HG02973 (cell line): ENCODE results near the gene FBXO44.

Source experiments
- ATAC-seq: cut with Tn5 transposase; IDR thresholded peaks from one replicate; pipeline ENCODE4 v1.9.1; 2021; ENCODE audit warnings: moderate library complexity; ENCODE audit not compliant: unreplicated experiment

Gene FBXO44

DNA sequence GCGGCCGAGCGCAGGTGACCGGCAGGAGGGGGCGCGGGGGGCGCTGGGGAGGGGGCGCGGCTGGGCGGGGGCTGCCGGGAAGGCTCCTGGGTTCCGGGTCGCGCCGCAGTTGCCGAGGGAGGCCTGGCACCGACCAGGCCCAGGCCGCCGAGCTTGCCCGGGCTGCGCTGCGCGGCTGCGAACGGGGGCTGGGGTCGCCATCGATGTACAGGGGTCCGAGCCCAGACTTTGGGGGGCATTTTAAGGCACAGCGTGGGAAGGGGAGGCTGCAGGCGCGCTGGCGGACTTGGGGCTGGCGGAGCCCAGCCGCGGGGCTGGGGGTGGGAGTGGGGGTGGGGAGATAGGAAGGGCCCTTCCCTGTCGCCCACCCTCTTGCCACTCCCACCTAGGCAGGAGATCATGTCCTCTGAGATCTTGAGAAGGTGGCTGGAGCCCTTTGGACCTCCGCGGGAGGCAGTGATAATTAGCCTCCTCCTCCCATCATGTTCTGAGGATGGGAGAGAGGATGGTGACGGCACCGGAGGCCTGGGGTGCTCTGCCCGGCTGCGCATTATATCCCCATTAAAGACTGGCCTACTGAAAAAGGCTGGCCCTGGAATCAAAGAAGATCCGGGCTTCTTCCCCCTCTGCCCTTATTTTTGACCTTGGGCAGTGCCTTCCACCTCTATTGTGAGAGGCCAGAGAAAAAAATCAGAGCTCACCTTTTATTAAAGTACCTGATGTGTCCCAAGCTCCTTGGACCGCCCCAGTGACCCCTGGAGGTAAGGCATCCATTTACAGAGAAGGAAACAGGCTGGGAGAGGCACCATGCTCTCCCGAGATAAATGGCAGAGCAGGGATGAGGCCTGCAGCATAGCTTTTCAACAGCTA, 497 bp downstream of the FBXO44 start:
- ATAC-seq: no peak

DNA sequence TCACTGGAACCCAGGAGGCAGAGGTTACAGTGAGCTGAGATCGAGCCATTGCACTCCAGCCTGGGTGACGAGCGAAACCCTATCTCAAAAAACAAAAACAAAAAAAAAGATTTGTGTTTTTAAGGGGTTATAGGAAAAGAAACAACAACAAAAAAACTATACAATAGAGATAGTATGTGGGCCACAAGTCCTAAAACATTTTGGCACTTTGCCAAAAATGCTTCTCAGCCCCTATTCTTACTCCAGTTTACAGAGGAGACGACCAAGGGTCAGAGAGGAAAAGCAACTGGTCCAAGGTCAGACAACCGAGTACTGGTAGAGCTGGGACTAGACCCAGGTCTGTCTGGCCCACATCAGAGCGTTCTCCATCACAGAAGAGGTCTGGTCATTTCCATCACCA, 3.0 kb downstream of the FBXO44 start:
- ATAC-seq: no peak

DNA sequence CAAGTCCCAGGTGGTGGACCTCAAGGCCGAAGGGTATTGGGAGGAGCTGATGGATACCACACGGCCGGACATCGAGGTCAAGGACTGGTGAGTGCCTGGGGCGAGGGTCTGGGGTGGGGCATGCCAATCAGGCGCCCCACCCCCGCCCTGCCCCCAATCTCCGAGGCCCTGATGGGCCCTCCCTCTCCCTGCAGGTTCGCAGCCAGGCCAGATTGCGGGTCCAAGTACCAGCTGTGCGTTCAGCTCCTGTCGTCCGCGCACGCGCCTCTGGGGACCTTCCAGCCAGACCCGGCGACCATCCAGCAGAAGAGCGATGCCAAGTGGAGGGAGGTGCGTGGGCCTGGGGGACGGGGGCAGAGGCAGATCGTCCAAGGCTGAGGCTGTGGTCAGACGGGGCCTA, 3.9 kb downstream of the FBXO44 start:
- no peak for ATAC-seq

DNA sequence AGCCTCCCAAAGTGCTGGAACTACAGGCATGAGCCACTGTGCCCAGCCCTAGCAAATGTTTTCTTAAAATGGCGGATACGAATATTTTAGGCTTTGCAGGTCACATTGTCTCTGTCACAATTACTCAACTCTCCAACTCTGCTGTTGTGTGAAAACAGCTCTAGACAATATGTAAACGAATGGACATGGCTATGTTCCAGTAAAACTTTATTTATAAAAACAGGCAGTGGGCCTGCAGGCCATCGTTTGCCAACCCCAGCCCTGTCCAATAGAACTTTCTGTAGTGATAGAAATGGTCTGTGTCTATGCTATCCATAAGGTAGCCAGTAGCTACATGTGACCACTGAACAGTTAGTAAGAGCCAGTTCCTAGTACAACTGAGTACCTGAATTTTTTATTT, 5.1 kb downstream of the FBXO44 start:
- no peak for ATAC-seq

DNA sequence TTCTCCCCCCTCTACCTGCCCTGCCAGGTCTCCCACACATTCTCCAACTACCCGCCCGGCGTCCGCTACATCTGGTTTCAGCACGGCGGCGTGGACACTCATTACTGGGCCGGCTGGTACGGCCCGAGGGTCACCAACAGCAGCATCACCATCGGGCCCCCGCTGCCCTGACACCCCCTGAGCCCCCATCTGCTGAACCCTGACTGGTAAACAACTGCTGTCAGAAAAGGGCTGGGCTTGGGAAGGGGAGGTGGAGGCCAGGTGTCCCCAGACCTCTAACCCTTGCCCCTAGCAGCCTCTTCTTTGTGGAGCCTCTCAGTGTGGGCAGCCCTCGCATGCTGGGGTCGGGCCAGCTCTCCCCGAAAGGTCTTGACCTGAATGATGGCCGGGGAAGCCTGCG, 6.4 kb downstream of the FBXO44 start:
- no peak for ATAC-seq

DNA sequence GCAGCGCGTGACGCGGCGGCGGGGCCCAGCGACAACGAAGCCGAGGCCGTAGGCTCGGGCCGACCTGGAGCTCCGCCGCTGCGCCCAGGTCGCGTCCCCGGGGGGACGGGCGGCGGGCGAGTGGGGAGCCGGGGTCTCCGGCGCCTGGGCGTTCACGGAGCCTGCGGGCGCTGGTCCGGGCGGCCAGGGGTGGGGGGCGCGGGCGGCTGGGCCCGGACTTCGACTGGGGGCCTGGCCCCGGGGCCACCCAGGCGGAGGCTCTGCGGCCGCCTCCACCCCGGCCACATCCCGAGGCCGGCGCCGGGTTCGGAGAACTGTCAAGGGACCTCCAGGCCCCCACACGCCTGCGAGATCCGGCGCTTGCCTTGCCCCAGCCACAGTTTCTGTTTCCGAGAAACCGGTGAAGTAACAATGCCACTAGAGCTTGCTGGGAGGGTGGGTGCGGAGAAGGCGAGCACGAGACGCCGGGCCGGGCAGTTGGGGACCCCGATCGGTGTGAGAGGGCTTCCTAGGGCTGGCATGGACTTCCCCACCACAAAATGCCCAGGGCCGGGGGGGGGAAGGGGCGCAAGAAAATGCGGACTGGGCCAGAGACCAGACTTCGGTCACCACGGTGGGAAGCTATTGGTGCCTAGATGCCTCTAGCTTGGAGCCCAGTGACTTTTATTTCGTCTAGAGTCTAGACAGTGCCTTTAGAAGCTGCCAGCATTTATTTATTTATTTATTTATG, 9.8 kb downstream of the FBXO44 start:
- ATAC-seq: peak; percentile 46

DNA sequence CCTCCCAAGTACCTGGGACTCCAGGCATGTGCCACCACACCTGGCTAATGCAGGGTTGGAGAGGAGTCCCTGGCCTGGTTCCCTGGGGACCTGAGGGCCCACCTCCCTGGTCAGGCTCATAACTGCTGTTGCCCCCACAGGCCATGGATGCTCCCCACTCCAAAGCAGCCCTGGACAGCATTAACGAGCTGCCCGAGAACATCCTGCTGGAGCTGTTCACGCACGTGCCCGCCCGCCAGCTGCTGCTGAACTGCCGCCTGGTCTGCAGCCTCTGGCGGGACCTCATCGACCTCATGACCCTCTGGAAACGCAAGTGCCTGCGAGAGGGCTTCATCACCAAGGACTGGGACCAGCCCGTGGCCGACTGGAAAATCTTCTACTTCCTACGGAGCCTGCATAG, 13.8 kb downstream of the FBXO44 start:
- ATAC-seq: no peak

DNA sequence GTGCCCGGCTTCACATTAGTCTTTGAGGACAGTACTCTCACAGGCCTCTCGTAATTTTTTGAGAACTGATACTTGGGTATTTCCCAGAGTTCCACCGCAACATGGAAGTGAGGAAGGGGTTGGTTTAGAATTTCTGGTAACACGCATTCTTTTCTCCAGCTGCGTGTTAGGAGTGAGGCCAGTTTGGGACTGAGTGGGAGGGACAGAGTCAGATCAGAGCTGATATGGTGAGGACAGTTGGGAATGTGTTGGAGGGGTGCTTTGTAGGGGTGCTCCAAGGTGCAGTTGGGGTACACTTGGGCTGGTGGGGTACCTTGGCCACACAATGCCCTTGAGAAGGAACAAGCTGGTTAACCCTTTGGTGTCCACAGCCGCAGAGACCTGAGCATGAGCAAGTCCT, 16.1 kb downstream of the FBXO44 start:
- ATAC-seq: no peak

DNA sequence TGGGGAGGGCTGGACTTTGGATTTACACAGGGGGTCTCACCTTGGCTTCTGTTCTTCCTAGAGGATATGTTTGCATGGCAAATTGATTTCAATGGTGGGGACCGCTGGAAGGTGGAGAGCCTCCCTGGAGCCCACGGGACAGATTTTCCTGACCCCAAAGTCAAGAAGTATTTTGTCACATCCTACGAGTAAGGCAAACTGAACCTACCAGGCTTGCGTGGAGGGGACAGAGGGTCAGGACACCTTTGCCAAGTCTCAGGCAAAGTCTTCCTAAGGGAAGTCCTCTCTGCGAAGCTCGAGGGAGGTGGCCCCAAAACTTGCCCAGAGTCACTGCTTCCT, 16.5 kb downstream of the FBXO44 start:
- ATAC-seq: no peak

DNA sequence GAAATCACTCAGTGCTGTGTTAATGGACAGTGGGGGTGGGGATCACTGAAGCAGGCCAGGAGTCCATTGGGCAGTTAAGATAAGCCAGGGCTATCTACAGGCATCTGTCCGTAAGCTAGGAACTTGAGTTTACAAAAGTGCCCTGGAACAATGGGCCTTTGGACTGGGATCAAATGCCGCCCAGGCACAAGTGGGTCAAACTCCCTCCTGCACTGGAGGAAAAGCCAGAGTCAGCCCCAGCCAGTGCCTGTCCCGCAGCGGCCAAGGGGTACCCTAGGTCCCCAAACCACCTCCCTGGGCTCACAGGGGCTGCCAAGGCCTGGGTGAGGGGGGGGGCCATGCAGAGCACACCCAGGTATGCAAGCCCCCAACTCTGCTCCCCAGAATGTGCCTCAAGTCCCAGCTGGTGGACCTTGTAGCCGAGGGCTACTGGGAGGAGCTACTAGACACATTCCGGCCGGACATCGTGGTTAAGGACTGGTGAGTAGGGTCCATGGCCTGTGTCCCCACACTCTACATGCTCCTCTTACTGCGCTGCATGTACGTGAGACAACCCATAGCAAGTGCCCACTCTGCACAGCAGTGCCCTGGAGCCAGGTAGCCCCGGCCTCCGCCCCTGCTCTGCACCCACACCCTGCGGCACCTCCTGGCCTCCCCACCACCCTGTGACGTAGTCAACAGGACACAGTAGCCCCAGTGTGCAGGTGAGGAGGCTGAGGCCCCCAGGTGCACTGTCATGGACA, 17.0 kb downstream of the FBXO44 start:
- ATAC-seq: no peak

DNA sequence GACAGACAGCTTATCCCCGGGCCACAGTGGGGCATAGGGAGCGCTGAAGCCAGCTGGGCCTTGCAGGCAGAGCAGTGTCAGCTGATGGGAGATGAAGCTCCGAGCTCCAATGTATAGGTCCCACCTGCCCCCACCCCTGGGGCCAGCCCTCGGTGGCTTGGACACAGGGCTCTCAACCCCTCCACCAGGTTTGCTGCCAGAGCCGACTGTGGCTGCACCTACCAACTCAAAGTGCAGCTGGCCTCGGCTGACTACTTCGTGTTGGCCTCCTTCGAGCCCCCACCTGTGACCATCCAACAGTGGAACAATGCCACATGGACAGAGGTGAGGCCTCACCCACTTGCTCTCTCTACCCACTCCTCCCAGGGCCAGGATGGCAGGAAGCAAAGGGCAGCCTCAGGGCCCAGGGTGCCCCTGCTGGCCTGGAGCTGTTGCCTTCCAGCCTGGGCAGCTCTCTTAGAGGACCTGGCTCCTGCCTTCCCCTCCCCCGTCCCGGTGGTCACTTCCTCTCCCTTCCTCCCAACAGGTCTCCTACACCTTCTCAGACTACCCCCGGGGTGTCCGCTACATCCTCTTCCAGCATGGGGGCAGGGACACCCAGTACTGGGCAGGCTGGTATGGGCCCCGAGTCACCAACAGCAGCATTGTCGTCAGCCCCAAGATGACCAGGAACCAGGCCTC, 18.6 kb downstream of the FBXO44 start:
- no peak for ATAC-seq

DNA sequence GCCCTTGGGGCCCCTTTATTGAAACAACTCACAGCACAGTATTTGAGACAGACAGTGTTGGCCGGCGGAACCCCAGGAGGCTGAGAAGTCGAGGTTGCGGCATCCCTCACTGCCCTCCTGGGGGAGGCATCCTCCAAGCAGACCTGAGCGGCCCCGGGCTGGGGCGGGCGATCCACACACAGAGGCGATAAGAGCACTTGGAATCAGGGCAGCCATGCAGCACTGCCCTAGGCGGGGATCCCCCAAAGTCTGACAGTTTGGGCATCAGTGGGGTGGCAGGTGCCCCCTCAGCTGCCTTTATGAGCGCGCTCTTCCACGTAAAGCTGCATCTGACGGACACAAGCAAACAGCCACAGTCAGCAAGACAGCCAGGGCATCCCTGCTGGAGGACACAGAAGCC, 19.8 kb downstream of the FBXO44 start:
- ATAC-seq: no peak

DNA sequence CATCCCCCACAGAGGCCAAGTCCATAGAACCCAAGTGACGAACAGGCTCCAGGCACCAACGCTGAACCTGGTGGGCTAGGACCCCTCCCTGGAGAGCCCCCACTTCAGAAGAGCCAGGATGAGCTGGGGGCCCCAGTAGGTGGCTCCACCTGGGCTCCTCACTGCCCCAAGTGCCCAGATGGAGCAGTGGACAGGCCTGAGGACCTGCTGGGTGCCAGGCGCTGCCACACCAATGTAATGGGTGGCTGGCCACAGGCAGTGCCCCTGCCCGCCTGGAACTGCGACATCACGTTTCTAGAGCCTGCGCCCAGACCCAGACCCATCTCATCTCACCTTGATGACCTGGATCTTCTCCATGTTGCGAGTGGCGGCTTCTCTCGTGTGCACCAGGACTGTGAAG, 20.6 kb downstream of the FBXO44 start:
- no peak for ATAC-seq

DNA sequence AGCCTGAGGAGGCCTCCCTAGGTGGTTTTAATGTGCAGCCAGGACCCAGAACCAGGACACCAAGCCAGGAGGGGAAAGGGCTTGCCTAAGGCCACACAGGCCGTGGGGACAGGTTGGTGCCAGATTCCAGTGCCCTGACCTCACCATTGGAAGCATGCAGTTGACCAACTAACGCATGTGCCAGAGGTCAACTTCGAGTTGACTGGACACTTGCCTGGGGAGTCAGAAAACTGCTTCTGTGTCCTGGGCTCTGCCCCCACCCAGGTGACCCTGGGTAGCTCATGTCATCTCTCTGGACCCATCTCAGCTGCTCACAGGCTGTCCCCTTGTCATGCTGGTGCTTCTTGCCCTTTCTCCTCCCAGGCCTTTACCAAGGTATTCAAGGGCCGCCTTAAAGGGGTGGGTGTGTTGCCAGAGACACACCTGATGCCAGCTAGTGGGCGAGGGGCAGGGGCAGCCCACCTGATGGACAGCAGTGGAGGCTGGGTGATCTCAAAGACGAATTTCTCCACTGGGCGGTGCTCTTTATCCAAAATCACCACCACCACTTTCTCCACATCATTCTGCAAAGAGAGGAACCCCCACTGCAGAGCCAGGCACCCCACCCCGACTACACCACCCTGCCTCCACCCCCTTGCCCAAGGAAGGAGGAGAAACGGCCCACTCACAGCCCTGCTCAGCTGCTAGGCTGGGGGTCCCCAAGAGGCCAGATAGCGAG, 21.9 kb downstream of the FBXO44 start:
- no peak for ATAC-seq

DNA sequence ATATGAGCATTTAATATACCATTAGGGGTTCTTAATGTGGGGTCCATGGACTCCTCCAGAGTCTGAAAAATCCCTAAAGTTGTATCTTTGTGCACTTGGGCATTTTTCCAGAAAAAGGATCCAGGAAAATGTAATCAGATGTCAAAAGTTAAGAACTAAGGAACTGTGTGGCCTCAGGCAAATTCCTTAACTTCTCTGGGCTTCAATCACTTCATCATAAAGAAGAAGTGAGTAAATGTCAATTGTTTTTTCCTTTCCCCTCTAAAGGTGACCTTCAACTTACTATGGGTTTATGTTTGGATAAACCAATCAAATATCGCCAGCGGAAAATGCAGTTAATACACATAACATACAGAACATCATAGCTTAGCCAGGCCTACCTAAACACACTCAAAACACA, 23.8 kb downstream of the FBXO44 start:
- no peak for ATAC-seq

DNA sequence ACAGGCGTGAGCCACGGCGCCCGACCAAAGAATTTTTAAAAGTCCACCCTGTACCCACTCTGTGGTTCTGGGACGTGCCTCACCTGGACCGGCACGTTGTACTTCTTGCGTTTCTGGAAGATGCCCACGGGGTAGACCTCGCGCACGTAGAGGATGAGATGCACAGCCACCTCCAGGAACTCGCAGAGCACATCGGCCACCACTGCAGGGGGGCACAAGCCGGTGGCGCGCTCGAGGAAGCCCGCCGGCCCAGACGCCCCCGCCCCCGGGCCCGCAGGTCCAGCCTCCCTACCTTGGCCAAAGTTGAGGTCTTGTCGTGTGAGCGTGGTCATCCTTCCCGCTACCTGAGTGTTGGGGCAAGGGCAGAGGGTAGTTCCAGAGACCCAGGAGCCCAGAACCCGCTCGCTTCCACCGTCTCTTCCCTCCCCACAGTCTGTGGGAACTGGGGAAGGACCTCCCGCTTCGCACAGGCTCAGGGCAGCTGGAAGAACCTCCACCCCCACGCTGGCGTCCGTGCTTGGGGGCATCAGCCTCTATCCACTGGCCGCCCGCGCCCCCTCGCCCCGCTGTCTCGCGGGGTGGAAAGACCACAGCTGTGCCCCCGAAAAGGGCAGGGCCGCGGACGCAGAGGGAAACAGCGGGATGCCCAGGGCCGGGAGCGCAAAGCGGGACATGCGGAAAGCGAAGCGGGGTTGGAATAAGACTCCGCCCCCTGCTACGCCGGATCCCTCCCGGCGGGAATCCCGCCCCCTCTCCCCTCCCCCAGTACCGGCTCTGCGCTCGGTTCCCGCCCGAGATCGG, 25.8 kb downstream of the FBXO44 start:
- peak; percentile 24 for ATAC-seq

DNA sequence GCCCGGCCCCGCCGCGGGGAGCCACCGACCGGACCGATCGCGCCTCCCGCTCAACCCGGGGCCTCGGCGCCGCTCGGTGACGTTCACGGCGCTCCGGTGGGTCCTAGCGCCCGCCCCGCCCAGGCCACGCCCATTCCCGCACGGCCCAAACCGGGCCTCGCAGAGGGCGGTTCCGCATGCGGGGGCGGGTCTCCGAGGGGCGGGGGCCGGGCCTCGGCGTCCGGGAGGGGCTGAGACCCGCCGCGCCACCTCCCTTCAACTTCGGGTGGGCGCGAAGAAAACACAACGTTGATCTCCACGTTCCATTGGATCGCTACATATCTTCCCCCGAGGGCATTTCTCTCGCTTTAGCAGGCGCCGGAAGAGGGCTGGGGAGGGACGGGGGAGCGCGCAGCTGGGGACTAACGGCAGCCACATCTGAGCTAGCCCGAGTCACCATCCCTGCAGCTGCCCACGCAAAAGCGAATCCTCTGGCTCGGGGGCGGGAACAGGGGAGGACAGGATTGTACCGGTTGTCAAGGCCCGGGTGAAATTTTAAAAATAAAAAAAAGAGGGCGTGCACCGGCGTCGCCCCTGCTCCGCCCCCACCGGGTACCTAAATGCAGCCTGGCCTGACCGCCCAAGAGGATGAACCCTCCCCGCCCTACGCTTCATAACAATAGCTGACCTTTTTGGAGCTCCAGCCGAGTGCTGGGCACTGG, 26.5 kb downstream of the FBXO44 start, which contains the start of gene MAD2L2:
Gene MAD2L2, minus strand, starts transcription at position 78 of the 701 bp plus-strand sequence. CDS start 547 bp downstream, outside the sequence.
- peak; percentile 78 for ATAC-seq

DNA sequence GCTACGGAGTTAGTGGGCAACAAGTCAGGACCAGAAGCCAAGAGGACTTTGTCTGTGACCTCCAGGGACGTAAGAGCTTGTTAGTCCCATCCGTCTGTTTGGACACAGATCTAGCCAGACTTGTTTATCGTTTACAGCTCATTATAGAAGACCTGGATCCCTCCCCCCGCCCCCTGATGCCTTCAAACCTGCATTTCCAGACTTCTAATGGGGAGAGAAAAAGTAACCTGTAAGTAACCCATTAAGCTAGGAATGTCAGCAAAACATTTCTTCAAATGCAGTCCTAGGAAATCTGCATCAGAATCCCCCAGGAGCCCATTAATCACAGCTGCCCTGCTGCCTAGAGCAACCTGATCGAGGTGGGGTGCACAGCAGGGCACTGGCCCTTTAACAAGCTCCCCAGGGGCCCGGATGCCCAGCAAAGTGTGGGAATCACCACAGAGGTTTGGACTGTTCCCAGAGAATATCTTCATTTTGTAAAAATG, 27.7 kb downstream of the FBXO44 start:
- ATAC-seq: no peak

DNA sequence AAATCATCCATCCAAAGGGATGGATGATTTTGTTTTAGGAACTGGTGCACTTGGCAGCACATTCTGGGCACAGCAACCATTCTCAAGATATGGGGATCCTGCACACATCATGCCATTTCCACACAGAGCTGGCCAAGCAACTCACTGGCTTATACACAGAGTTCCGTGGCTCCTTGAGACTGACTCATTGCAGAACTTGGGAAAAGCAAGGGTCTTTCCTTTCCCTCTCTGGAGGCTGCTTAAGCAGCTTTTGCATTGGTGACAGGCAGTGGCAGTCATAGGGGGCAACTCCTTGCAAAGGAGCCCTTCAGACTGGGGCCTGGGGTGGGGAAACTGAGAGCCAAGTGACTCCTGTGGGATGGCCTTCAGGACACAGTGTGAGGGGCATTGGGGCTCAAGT, 28.1 kb downstream of the FBXO44 start:
- ATAC-seq: no peak
